NCI-H748 treated with DMSO at 0.1 percent for 48 hours (cell line): ENCODE results near the gene CBS.
"Not testable (repeated sequence)": the region's sequence is repeated elsewhere in the genome, so short reads cannot be mapped to it uniquely, and the experiment has no call there.

Experiments used
- DNase-seq: peaks from one replicate; lab custom pipeline; 2025; lab: John Stamatoyannopoulos, UW

The CBS gene

DNA sequence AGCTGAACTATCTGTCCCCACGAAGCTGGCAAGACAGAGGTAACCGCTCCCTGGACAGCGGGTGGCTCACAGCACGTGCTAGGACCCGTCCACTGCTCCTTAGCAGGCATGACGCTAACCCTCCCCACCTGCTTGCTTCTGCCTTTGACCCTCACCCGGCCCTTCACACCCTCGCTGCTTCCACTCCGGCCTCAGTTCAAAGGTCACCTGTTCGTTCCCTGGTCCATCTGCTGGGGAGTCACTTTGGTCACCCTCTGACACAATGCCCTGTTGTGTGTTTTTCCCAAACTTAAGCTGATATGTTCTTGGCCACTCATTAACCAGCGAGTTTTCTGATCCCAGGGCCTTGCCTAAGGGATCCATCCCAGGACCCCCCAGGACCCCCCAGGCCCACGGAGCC lies 7.6 kb downstream of the CBS start:
- DNase-seq: not testable (repeated sequence)

DNA sequence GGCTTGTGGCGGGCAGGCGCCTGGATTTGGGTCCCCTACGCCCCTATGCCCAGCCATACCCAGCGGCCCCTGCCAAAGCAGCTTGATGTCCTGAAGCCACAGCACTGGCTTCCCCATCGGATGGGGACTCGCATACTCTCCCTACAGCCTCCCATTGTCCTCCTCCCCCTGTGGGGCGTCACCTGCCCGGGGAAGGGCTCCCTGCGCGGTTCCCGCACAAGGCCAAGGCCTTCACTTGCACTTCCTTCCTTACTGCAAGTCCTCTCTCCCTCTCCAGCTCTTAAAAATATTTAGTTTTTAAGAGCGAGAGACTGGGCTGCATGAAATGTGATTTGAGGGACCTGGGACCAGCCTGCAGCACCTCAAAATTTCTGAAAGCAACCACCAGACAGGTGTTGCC lies 8.9 kb downstream of the CBS start:
- not testable (repeated sequence) for DNase-seq

DNA sequence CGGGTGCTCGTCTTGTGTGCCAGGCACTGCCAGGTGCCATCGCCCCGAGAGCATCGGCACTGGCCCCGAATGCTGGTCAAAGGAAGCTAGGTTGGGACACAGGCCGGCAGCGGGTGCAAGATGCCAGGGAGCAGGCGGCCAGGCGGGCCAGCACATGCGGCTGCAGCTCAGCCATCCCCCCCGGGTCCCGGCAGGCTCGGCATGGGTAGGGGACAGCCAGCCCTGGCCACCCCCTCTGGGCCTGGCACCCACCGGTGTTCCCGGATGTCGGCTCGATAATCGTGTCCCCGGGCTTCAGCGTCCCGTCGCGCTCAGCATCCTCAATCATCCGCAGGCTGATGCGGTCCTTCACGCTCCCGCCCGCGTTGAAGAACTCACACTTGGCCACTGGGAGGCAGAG lies 9.6 kb downstream of the CBS start:
- not testable (repeated sequence) for DNase-seq

DNA sequence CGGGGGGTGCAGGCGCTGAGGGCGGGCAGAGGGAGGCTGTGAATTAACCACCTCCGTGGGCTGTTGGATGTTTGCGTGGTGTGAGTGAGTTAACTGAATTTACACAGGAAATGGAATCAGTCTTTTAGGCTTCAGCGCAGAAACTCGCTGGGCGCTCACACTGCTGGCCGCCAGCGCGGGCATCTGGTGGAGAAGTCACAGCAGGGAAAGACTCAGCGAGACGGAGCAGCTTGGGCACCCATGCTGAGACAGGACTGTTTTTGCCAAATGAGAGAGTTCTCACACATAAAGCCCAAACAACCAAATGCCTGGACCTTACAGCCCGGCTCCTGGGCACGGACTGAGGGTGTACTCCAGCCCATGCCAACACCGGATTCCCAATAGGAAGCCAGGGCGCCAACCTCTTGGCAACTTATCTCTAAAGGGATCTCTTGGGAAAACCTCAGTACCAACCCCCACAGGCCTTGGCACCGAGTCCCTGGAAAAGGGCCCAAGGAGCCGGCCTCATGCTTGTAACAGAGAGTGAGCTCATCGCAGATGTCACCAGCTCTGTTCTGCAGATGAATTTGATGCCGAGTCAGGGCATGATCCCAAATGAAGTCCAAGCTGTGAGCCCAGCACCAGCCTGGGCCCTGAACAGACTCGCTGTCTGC lies 11.2 kb downstream of the CBS start:
- DNase-seq: not testable (repeated sequence)

DNA sequence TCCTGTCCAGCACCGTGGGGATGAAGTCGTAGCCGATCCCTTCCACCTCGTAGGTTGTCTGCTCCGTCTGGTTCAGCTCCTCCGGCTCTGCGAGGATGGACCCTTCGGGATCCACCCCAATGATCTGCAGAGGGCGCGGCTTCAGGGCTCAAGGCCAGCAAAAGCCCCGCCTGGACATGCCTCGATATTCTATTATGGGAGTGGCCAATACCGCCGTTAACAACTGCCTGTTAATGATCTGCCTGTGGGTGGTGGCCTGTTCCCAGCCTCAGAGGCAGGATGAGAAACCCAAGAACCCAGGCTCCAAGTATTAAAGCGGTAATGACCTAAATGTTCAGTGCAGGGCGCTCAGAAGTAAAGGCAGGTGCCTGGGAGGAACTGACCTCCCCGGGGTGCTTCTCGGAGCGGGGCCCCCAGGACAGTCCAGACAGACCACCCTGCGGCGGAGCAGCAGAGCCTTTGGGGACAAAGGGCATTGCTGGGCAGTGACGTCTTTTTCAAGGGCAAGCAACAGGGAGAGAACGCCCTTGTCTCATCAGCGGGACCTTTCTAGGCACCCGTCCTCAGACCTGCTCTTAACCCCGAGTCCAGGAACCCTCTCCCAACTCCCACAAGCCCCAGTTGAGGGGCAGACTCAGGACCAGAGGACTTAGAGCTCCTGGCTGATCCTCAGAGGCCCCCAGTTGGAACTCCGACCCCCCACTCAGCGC lies 12.5 kb downstream of the CBS start:
- DNase-seq: not testable (repeated sequence)

DNA sequence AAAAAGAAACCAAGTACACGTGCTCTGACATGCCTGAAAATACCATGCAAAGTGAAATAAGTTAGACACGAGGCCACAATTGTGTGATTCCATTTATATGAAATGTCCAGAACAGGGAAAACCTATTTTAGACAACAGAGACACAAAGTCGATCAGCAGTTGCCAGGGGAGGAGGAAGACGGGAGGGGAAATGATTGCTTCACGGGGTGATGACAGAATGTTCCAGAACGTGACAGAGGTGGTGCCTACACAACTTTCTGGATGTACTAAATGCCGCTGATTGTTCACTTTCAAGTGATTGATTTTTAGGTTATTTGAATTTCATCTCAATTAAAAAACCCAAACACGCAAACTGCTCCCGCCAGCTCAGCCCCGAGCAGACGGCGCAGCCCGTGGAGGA lies 22.5 kb downstream of the CBS start:
- DNase-seq: not testable (repeated sequence)

DNA sequence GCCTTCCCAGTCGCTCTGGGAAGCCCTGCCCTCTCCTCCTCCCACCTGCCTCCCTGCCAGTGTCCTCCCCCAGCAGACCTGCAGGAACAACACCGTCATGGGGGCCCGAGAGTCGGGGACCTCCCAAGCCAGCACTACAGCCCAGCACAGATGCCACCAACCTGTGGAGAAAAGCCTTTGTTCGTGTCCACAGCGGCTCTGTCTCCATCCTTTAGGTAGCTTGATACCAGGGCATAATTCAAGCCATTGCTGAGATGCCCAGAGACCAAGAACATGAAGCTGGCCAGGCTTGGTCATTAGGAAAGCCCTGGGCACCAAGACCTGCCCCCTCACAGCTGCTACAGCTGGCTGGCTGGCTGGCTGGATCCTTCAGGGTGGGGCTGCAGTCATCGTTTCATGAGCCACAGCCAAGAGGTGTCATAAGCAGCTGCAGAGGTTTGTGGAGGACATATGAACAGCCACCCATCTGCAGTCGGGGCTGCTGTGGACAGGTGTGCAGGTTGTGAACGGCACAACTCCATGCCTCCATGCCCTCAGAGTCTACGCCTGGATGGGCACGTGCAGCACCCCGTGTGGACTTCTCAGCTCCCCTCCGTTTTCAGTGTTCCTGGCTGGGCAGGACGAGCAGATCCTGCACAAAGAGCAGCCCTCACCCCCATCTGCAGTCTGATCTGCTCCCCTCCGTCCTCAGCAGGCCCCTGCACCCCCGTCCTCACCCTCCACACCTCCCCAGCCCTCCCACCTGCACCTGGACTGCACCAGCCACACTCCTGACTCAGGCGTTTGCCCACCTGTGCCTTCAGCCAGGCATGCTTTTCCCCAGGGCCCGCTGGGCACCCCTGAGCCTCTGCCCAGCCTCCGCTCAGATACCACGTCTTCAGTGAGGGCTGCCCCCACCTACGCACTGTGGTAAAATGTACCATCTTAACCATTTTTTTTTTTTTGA lies 29.5 kb downstream of the CBS start:
- not testable (repeated sequence) for DNase-seq

DNA sequence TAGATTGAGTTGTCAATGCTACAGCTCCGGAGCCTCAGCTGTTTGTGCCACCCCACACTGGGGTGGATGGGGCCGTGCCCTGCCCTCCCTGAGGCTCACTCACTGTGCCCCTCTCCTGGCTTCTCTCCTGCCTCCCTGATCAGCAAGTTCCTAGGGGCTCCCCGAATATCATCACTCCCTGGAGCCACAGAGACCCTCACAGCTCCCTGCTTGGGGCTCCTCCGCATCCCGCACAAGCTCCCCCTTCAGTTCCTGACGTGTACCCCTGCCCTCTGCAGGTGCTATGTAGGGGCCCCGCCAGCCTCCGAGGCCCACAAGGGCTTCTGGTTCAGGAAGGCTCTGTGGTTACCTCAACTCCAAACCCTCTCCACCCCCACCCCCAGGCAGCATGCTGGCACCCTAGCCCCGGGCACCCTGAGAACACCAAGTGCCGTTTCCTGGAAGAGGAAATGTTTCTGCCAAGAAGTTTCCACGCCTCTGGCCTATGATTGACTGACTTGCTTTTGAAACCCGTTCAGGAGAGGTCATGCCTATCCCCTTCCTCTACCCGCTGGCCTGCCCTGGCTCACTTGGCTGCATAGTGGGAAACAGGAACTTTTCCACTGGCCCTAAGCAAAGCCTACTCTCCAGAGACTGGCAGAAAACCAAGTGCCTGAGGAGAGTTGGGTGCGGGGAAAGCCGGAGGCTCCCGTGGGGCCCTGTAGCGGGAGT lies 30.3 kb downstream of the CBS start:
- not testable (repeated sequence) for DNase-seq

DNA sequence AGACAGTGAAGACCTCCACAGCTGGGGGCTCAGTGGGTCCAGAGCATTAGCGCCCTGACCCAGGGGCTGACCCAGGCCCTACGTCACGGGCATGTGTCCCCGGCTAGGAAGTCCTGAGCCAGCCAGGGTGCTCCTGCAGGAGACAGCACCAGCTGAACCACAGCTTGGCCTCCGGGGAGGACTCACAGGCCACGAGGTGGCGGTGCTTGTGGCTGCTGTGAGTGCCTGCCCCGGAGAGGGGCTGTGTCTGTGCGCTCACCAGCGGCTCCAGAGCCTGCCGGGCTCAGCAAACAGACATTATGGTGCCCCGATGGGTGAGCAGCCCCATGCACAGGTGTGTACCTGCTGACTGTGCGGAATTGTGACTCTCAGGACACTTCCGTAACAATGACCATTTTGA lies 31.1 kb downstream of the CBS start:
- DNase-seq: not testable (repeated sequence)

DNA sequence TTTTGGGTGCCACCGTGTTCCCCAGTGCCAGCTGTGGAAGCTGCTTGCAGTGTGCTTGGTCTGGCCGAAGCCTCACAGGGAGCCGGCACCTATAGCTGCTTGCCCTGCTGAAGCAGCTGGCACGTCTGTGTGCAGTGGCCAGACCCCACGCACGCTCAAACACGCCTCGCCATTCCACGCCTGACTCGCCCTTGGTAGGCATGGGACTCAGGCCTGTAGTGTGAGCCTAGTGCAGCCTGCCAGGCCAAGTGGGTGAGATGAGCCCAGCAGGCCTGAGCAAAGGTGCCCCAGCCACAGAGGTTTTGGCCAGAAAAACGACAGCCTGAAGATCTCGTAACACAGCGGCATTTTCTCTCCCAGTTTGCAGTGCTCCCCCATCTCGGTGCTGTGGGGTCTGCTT lies 32.3 kb downstream of the CBS start:
- not testable (repeated sequence) for DNase-seq

DNA sequence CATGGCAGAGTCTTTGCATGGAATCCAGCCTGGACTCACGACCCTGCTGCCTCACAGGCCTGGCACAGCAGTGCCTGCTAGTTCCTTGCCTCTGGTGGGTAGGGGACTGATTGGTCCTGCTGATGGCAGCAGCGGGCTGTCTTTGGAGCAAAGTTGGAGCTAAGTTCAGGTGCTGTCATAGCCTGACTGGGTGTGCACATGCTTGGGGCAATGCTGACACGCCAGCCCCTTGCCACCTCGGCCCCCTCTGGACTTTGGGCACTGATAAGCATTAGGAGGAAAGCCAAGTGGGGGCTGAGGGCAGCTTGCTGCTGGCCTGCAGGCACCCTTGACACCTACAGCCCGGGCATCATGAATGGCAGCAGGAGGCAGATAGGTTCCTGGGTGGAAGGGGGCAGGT lies 33.5 kb downstream of the CBS start:
- DNase-seq: not testable (repeated sequence)

DNA sequence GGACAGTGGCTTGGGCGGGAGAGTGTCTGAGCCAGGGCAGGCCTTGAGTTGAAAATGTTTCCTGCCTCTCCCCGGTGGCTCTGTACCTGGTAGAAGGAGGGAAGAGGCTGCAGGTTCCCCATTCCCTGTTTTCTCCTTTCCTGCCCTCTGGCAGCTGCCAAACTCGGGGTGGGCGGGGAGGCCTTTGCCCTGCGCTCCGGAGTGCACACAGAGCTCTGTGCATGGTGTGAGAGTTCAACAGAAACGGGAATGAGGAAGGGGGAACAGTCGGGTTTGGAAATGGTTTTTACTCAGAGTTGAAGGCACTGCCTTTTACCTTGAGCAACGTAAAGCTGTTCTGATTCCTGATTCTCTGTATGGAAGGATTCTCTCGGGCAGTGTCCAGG lies 37.0 kb downstream of the CBS start:
- DNase-seq: not testable (repeated sequence)

DNA sequence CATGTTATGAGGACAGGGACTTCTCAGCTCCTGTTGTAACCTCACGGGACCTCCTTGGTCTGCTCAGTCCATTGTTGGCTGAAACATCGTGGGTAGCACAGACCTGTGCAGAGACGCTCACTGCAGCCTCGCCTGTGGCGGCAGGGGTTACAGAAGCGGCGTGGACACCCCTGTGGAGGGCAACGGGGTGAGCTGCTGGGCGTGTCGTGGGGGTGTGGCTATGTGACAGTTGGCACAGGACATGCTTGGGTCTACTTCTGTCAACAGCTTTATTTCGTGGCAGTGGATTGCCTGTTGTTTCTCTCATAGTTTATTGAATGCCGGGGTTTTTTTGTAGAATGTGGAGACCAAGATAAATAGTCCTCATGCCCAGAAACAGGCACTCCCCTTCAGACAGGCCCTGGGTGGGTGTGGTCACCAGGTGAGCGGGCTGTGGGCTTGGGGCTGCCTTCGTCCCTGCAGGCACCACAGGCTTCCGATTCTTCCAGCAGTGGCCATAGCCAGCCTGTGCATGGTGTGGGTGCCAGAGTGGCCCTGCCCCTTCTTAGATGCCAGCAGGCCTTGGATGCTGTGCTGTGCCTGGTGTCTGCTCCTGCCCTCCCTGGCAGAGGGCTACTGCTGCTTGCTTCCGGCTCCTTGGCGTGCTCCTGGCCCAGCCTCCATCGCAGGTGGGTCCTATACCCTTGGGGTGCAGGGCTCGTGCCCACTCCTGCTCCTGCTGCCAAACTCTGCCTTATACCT lies 37.5 kb downstream of the CBS start:
- not testable (repeated sequence) for DNase-seq

DNA sequence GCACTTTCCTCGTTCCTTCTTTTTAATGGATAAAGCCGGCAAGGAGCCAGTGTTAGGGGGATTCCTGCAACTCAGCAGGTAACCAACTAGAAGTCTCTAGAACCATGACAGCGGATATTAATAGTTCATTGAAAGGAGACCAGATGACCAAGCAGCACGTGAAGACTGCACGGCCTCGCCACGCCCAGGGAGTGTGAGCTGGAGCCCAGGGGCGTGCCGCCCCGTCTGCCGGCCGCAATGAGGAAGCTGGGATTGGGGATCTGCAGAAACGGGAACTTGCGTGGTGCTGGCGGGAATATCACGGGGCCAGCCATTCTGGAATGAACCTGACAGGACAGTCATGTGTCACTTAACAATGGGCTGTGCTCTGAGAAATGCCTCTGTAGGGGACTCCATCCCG lies 38.7 kb downstream of the CBS start:
- DNase-seq: not testable (repeated sequence)

DNA sequence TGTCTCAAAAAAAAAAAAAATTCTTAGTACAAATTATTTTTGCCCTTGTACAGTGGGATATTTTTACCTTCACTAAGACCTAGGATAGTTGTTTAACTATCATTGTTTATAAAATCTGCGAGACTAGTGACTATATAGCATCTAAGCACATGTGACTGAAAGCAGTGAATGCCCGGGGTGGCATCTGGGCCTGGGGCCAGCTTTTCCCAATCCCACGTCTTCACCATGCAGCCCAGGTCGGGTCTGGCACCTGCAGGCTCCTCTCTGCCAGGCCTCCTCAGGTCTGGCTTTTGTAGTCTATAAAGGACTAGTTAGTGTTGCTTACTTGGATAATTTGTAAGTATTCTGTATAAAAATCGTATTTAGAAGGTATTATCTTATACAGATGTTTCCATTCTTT lies 40.8 kb downstream of the CBS start:
- DNase-seq: no peak

DNA sequence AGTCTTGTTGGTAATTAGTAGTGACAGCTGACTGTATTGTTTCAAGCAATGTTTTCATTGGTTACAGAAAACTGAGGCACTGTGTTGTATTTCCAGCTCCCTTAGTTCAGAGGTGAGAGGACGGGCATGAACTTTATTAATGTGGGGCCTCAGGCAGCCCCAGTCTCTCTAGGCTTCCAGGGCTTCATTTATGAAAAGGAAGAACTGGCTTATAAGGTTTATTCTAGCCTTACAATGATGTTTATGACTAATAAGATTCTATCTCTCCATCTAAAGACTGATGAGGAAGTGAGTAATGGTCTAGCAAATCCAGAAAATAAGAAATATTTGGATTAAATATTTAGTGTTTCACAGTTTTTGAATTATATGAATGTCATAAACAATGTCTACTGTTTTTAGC lies 41.5 kb downstream of the CBS start:
- DNase-seq: no peak

DNA sequence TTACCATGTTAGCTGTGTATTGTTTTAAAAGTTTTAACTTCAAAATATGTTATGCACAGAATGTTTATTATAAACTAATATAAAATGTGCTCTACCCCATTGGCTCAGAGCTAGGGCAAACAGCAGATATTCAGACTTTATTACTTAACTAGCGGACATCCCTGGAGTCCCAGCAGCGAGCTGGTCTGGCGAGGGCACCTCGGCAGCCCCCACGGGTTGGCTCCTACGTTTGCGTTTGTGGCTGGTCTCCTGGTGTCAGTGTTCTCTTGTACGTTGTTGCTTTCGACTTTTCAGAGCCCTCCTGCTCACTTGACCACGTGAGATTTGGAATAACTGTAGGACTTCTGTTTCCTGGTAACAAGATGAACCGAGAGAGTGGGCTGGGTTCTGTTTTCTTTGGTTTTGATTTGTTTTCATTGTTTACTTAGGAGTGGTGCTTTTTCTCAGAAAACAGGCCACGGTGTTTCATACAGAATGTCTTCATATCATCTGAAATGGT lies 44.5 kb downstream of the CBS start:
- DNase-seq: no peak

DNA sequence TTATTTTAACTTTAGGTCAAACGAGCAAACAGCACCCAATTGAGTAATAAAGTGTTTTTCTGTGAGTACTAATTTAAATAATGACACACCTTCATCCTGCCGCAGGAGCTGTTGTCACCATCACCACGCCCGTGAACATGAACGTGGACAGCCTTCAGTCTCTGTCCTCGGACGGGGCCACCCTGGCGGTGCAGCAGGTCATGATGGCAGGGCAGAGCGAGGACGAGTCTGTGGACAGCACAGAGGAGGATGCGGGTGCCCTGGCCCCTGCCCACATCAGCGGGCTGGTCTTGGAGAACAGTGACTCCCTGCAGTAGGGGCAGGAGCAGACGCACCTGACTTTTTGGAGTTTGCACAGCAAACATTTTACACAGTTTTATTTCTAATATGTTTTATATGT lies 45.9 kb downstream of the CBS start:
- DNase-seq: no peak

DNA sequence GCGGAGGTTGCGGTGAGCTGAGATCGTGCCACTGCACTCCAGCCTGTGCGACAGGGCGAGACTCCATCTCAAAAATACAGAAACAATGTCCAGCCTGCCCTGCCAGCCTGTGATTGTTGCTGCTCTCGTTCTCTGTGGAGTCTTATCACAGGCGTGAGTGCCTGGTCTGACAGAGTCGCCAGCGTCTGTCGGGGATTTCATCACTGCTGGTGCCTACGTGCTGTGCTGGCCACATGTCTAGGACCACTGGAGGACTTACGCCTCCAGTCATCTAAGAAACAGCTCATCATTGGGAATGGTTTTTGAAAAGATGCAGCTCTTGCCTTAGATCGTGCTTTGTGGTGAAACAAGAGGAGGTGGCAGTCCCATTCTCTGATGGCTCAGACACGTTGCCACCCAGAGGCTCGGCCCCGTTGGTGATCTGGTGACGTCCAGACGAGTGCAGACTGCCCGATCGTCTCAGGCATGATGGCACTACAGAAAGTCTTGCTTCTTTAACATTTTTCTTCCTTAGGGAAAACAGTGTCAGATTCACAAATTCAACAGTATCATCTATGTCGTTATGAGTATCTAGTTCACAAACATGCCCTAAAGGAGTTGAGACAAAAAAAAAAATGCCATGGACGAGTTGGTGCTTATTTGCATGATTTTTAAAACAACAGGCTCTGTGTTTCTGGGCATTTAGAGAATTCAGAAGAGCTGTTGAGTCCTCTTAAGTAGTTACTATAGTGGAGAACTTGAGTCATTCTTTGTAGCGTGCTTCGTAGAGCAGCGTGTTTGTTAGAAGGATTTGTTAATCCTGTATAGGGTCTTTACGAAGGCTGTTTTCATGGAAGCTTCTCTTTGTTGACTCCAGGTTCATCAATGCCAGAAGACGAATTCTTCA lies 47.5 kb downstream of the CBS start:
- DNase-seq: no peak

DNA sequence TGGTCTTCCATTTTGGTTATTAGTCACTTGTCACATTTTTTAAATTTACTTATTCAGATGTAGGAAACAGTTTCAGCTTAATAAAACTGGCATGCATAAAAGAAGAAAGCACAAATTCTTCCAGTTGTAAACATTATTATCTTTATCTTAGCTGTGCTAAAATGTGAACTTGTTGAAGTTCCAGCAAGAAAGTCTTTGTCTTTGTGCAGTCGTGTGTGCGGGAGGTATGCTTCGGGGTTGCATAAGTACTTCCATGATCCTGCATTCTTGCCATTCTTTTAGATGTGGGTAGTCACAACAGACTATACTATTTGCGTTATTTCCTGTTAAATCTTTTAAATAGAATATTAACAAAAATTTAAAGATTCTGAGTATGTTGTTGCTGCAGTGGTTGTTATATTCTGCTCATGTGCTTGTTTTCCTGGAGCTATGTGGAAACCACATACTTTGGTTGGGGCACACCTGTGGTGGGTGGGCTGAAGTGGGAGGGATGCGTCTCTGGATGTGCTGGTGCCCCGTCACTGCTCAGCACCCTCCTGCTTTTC lies 49.9 kb downstream of the CBS start:
- no peak for DNase-seq
